ENCODE results near the gene PEF1.
A peak's percentile ranks its signal among the peaks of the same experiment; 100 is the strongest.
"Not testable (repeated sequence)": the region's sequence is repeated elsewhere in the genome, so short reads cannot be mapped to it uniquely, and the experiment has no call there.

Gene PEF1

DNA sequence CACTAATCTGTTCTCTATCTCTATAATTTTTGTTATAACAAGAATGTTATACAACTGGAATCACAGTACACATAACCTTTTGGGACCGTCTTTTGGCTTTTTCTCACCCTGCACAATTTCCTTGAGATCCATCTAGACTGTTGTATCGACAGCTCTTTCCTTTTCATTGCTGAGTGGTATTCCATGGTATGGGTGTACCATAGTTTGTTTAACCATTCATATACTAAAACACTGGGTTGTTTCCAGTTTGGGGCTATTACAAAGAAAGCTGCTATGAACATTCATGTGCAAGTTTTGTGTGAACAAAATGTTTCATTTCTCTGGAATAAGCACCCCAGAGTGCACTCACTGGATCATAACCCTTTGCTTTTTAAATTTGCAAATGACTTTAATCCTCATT, 42.6 kb downstream of the PEF1 start:
- peaks cover 16% of the 10 kb centered on the region for H3K4me1 Mint-ChIP-seq (ENCODE audit: low read depth)
- DNase-seq, result no peak
- H3K36me3 Mint-ChIP-seq (ENCODE audit: low read depth), result no peaks in the 10 kb centered on the region
- H3K9me3 Mint-ChIP-seq, result no peaks in the 10 kb centered on the region
- no peak overlapping the region for H3K4me3 Mint-ChIP-seq
- H3K27me3 Mint-ChIP-seq, result no peaks in the 10 kb centered on the region
- no peak overlapping the region for H3K27ac Mint-ChIP-seq

DNA sequence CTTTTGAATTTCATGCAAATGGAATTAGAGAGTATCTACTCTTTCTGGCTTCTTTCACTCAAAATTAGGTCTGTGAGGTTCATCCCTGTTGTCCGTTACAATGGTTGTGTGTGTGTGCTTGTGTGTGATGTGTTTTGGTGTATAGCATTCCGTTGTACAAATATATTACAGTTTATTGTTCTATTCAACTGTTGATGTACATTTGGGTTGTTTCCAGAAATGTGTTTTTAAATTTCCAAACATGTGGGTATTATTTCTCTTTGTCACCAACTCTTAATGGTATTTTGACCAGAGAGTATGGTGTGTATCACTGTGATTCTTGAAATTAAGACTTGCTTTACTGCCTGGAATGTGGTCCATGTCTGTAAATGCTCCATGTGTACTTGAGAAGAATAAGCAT, 44.0 kb downstream of the PEF1 start:
- no peak overlapping the region for H3K27ac Mint-ChIP-seq
- no peaks in the 10 kb centered on the region for H3K36me3 Mint-ChIP-seq (ENCODE audit: low read depth)
- peaks cover 5% of the 10 kb centered on the region for H3K27me3 Mint-ChIP-seq
- H3K4me1 Mint-ChIP-seq (ENCODE audit: low read depth), result peaks cover 9% of the 10 kb centered on the region
- no peak overlapping the region for H3K4me3 Mint-ChIP-seq
- DNase-seq, result no peak
- no peaks in the 10 kb centered on the region for H3K9me3 Mint-ChIP-seq

DNA sequence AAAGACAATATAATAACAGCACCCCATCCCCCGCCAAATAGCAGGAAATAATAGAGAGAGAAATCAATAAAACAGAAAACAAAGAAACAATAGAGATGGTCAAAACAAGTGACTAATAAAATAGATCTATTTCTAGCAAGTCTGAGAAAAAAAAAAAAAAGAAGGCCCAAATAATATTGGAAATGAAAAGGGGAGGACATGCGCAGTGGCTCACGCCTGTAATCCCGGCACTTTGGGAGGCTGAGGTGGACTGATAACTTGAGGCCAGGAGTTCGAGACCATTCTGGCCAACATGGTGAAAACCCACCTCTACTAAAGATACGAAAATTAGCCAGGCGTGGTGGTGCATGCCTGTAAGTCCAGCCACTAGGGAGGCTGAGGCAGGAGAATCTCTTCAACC, 45.7 kb downstream of the PEF1 start:
- Mint-ChIP-seq H3K4me1 (ENCODE audit: low read depth) (peaks cover 5% of the 10 kb centered on the region), H3K9me3 (no peaks in the 10 kb centered on the region), H3K36me3 (ENCODE audit: low read depth) (no peaks in the 10 kb centered on the region), H3K27ac (no peak overlapping the region), H3K27me3 (peaks cover 10% of the 10 kb centered on the region), H3K4me3 (no peak overlapping the region)
- no peak for DNase-seq

DNA sequence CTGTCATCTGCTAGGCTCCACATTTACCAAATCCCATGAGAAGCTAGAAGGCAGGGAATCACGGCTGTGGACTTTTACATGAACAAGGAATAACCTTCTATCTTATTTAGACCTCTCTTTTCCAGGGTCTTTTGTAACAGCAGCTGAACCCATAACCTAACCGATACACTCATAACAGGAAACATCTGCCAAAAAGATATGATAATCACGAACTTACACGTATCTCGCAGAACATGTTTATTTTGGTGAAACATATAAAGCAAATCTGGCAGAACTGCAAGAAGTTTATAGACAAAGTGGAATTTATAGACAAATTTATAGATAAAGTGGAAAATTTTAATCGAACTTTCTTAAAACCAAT, 48.0 kb downstream of the PEF1 start:
- no peak overlapping the region for H3K4me3 Mint-ChIP-seq
- peaks cover 5% of the 10 kb centered on the region for H3K4me1 Mint-ChIP-seq (ENCODE audit: low read depth)
- no peak overlapping the region for H3K27ac Mint-ChIP-seq
- H3K9me3 Mint-ChIP-seq, result no peaks in the 10 kb centered on the region
- H3K36me3 Mint-ChIP-seq (ENCODE audit: low read depth), result no peaks in the 10 kb centered on the region
- H3K27me3 Mint-ChIP-seq, result peaks cover 24% of the 10 kb centered on the region
- DNase-seq, result no peak

DNA sequence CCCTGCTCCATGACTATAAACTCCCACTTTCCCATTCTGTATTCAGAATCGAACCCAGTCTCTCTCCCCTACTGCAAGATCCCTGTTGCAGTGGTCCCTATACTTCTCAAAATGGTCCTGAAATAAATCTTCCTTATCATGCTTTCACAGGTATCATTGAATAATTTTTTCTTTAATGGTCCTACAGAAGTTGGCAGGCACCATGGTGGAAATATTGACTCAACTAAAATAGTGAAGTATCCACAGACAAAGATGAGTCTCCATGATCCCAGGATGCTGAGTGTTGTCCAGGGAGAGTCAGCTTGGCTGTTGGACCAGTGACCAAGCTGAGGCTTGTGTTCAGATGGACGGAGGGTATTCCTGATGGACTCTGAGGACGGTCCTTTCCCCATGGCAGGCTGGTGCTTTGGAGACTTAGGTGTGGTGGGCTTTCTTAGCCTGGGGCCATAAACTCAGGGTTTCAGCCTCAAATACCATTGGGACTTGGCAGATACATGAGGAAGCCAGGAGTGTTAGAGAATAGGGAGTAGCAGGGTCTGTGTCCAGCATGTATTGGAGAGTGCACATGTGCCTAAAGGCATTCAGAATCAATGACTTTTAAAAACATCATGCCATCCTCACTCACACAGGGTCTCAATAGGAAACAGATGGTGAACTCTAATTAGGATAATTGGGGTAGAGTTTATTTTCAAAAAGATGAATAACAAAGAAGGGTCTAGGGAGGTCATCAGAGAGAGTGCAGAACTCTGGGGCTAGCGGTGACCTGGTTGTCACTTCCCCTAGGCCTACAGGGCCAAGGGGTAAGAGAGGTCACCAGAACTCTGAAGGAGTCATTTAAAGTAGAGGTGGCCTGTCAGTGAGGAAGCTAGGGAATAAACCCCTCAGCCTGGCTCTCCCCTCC, 48.6 kb downstream of the PEF1 start:
- Mint-ChIP-seq H3K27ac (no peak overlapping the region), H3K27me3 (peaks cover 30% of the 10 kb centered on the region), H3K36me3 (ENCODE audit: low read depth) (no peaks in the 10 kb centered on the region), H3K4me3 (no peak overlapping the region), H3K4me1 (ENCODE audit: low read depth) (peaks cover 4% of the 10 kb centered on the region), H3K9me3 (no peaks in the 10 kb centered on the region)
- DNase-seq, result no peak

DNA sequence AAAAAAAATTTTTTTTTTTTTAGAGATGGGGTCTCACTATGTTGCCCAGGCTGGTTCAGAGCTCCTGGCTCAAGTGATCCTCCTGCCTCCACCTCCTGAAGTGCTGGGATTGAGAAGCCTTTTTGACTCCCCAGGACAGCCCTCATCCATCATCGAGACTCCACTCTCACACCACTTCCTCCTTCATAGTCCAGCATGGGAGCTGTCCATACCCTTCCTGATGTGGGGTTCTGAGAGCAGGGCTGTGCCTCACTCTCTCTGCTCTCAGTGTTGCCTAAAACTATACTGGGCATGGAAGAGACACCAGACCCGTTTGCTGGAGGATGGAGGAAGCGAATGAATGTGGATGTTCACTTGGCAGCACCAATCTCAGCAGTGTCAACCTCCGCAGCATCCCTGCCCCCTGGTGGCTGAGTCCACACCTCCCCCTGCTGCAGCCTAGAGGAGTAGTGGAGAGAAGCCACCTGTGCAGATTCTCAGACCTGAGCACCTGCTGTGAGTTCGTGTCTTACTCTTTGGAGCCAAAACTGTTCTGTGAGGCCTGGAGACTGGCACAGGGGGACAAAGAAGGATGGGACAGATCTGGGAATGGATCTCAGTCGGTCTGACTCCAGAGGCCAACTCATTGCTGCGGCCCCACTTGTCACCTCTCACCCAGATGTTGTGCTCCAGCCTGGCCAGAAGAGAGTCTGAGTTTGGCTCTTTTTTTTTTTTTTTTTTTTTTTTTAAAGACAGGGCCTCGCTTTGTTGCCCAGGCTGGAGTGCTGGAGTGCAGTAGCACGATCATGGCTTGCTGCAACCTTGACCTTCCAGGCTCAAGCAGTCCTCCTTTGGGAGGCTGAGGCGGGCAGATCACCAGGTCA, 50.7 kb downstream of the PEF1 start:
- H3K27me3 Mint-ChIP-seq, result peaks cover 43% of the 10 kb centered on the region
- no peak overlapping the region for H3K27ac Mint-ChIP-seq
- peaks cover 6% of the 10 kb centered on the region for H3K4me1 Mint-ChIP-seq (ENCODE audit: low read depth)
- H3K9me3 Mint-ChIP-seq, result no peaks in the 10 kb centered on the region
- no peaks in the 10 kb centered on the region for H3K36me3 Mint-ChIP-seq (ENCODE audit: low read depth)
- H3K4me3 Mint-ChIP-seq, result no peak overlapping the region
- DNase-seq, result peak; percentile 82

DNA sequence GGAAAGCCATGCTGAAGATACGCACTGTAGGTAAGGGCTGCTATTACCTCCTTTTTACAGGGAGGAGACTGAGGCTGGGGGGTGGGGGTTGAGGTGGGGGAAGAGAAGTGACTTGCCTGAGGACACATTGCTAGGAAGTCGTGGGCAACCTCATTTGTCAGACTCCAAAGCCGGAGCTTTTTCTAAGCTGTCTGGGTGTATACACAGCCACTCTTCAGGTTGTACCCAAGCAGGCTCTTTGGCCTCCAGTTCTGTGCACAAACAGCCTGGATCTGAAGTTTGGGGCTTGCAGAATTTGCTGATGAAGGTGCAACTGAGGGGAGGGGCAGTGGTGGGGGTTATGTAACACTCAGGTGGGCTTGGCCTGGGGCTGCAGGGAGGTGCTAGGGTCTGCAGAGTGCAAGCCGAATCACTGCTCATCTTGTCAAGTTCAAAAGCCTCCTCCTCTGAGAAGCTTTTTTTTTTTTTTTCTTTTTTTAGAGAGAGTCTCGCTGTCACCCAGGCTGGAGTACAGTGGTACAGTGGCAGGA, 51.5 kb downstream of the PEF1 start:
- Mint-ChIP-seq H3K4me3 (no peak overlapping the region), H3K4me1 (ENCODE audit: low read depth) (peaks cover 6% of the 10 kb centered on the region), H3K9me3 (no peaks in the 10 kb centered on the region), H3K36me3 (ENCODE audit: low read depth) (no peaks in the 10 kb centered on the region), H3K27me3 (peaks cover 46% of the 10 kb centered on the region), H3K27ac (no peak overlapping the region)
- no peak for DNase-seq

DNA sequence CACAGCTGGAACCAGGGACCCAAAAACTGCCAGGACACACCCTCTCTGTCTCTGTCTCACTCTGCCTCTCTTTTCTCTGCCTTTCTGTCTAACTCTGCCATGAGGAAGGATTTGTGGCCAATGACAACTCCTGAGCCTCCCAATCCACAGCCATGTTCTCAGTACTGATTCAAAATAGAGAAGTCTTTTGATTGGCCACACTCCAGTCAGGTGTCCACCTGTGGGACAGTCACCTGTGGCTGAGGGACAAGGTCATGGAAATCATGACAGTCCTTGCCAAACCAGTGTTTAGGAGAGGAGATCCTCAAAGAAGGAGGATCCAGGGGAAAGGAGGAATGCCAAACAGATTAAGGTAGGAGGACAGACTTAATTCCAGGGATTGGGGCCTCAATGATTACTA, 52.5 kb downstream of the PEF1 start:
- Mint-ChIP-seq H3K9me3 (no peaks in the 10 kb centered on the region), H3K36me3 (ENCODE audit: low read depth) (no peaks in the 10 kb centered on the region), H3K27me3 (peaks cover 53% of the 10 kb centered on the region), H3K4me1 (ENCODE audit: low read depth) (peaks cover 6% of the 10 kb centered on the region), H3K4me3 (no peak overlapping the region), H3K27ac (no peak overlapping the region)
- DNase-seq, result no peak

DNA sequence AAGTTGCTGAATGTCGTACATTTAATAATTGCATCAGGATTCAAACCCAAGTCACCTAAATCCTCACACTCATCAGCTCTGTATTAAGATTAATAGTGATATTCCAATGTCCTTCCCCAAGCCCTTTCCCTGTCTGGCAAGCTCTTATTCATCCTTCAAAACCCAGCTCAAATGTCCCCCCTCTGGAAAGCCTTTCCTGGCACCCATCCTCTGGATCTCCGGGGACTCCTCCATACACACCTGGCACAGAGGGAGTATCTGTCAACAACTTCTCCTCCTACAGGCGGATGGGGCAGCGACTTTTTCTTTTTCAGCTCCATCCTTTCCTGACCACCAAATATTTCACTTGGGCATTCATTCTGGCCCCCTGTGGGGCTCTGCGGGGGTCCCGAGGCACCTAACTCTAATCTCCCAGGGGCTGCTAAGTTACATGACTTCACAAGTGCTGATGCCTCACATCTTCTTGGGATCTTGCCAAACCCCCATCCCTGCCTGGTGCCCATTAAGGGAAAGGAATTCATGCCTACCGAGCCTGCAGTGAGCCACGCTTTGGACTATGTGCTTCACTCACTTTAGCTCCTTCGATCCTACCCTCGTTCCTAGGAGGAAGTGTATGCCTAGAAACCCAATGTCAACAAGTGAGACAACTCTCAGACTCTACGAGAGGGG, 53.1 kb downstream of the PEF1 start:
- Mint-ChIP-seq H3K9me3 (no peaks in the 10 kb centered on the region), H3K27me3 (peaks cover 53% of the 10 kb centered on the region), H3K36me3 (ENCODE audit: low read depth) (no peaks in the 10 kb centered on the region), H3K27ac (no peak overlapping the region), H3K4me3 (no peak overlapping the region), H3K4me1 (ENCODE audit: low read depth) (peaks cover 3% of the 10 kb centered on the region)
- DNase-seq, result no peak

DNA sequence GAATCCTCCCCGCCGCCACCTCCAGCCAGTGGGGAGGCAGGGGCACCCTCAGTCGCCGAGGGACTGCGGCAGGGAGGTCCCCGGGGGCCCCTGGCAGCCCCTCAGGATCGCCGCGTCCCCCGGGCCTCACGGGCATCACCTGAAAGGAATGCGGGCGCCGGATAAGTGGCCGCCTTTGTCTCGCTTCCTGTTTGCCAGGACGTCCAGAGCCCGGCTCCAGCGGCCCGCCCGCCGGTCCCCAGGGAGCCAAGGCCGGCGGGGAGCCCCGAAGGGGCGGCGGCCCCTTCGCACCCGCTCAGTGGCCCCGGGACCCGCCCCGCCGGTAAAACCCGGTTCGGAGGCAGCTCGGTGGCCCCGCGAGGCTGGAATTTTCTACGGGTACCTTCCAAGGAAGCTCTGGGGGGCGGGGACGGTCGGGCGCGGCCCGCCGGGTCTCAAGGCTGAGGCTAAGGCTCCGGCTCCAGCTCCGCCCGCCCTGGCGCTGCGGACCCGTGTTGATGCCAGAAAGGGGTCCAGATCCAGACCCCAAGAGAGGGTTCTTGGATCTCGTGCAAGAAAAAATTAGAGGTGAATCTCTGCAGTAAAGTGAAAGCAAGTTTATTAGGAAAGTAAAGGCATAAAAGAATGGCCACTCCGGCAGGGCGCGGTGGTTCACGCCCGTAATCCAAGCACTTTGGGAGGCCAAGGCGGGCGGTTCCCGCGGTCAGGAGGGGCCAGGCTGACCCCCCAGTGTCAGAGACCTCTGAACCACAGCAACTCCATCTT, 55.7 kb downstream of the PEF1 start:
- H3K4me3 Mint-ChIP-seq, result no peak overlapping the region
- peaks cover 2% of the 10 kb centered on the region for H3K4me1 Mint-ChIP-seq (ENCODE audit: low read depth)
- peaks cover 43% of the 10 kb centered on the region for H3K27me3 Mint-ChIP-seq
- no peak for DNase-seq
- no peak overlapping the region for H3K27ac Mint-ChIP-seq
- no peaks in the 10 kb centered on the region for H3K9me3 Mint-ChIP-seq
- H3K36me3 Mint-ChIP-seq (ENCODE audit: low read depth), result no peaks in the 10 kb centered on the region

DNA sequence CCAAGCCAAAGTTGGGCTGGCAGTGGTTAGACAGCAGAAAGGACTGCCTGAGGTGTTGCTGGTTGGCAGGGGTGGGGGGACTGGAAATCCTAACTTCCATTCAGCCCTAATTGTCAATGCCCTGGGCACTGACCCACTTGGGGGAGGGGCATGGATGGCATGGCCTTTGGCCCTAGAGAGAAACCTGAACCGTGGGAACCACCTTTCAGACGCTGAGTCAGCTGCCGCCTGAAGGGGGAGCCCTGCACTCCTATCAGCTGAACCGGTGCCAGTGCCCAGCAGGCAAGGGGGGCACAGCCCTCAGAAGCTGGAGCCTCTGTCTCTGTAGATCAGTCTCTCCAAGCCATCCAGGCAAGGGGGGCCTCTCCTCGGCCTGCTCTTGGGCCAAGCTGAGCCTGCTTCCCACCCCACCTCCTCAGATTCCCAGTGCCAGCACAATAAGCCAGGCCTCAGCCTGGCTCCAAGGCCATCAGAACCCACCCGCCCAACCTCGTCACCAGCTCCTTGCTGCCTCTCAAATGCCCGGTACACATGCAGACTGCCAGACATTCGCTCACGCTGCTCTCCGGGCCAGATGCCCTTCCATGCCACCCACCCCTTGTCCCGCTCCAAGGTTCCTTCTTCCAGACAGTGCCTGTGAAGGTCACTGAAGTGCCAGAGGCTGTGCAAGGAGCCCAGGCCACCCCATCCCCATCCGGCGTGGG, 56.8 kb downstream of the PEF1 start:
- DNase-seq, result peak; percentile 65
- no peak overlapping the region for H3K4me3 Mint-ChIP-seq
- no peak overlapping the region for H3K27ac Mint-ChIP-seq
- no peaks in the 10 kb centered on the region for H3K36me3 Mint-ChIP-seq (ENCODE audit: low read depth)
- H3K9me3 Mint-ChIP-seq, result no peaks in the 10 kb centered on the region
- peaks cover 38% of the 10 kb centered on the region for H3K27me3 Mint-ChIP-seq
- peaks cover 2% of the 10 kb centered on the region for H3K4me1 Mint-ChIP-seq (ENCODE audit: low read depth)

DNA sequence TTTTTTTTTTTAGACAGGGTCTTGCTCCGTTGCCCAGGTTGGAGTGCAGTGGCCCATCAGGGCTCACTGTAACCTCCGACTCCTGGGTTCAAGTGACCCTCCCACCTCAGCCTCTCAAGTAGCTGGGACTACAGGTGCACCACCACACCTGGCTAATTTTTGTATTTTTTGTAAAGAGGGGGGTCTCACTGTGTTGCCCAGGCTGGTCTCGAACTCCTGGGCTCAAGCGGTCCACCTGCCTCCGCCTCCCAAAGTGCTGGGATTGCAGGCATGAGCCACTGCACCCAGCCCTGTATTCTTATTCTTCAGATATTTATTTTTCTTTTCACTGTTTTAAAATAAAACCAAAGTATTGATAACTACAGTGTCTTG, 57.4 kb downstream of the PEF1 start:
- not testable (repeated sequence) for H3K9me3 Mint-ChIP-seq; DNase-seq; H3K4me3 Mint-ChIP-seq; H3K4me1 Mint-ChIP-seq (ENCODE audit: low read depth); H3K27ac Mint-ChIP-seq; H3K36me3 Mint-ChIP-seq (ENCODE audit: low read depth)
- peaks cover 34% of the 10 kb centered on the region for H3K27me3 Mint-ChIP-seq

DNA sequence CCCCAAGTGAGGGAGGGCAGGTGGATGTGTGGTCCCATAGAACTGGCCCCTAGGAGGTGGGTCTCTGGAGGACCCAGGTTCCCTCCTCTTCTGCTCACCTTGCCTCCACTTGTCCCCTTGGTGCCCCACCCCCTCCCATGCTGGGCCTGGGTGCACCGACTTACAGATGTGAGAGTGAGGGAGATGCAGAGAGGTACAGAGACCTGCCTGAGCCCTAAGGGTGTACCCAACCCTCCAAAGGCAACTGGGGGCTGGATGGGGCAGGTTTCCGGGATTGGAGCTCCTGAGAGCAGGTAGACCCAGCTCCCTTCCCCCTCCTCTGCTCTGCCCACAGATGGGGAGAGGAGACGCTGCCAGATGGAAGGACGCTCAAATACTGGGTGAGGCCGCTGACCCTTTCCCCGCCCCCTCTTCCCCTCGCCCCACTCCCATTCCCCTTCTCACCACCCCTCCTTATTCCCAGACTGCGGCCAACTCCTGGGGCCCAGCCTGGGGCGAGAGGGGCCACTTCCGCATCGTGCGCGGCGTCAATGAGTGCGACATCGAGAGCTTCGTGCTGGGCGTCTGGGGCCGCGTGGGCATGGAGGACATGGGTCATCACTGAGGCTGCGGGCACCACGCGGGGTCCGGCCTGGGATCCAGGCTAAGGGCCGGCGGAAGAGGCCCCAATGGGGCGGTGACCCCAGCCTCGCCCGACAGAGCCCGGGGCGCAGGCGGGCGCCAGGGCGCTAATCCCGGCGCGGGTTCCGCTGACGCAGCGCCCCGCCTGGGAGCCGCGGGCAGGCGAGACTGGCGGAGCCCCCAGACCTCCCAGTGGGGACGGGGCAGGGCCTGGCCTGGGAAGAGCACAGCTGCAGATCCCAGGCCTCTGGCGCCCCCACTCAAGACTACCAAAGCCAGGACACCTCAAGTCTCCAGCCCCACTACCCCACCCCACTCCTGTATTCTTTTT, 58.0 kb downstream of the PEF1 start:
- no peak overlapping the region for H3K27ac Mint-ChIP-seq
- no peaks in the 10 kb centered on the region for H3K9me3 Mint-ChIP-seq
- no peak for DNase-seq
- H3K4me3 Mint-ChIP-seq, result no peak overlapping the region
- H3K27me3 Mint-ChIP-seq, result peaks cover 28% of the 10 kb centered on the region
- H3K36me3 Mint-ChIP-seq (ENCODE audit: low read depth), result no peaks in the 10 kb centered on the region
- peaks cover 2% of the 10 kb centered on the region for H3K4me1 Mint-ChIP-seq (ENCODE audit: low read depth)
